ENCODE data around the gene TMEM106C.

The TMEM106C gene

DNA sequence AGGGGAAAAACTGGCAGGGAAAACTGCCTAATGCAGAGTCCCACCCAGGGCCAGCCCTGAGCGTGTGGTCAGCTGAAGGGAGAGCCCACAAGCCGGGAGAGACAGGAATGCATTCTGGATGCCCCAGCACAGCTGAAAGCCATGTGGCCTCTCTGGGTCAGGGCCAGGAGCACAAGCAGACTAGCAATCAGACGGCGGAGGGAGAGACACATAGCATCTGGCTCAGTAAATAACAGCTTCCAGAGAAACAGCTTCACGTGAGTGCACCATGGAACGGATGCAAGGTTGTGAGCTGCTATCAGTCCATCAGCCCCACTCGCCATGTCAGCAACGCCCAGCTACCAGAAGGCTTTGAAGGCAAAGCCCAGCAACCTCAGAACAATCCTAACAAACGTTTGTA is 28.2 kb upstream of the TMEM106C start:
- no peak for DNase-seq (ENCODE audit: low read depth)
- TF ChIP-seq, protein P1, sequence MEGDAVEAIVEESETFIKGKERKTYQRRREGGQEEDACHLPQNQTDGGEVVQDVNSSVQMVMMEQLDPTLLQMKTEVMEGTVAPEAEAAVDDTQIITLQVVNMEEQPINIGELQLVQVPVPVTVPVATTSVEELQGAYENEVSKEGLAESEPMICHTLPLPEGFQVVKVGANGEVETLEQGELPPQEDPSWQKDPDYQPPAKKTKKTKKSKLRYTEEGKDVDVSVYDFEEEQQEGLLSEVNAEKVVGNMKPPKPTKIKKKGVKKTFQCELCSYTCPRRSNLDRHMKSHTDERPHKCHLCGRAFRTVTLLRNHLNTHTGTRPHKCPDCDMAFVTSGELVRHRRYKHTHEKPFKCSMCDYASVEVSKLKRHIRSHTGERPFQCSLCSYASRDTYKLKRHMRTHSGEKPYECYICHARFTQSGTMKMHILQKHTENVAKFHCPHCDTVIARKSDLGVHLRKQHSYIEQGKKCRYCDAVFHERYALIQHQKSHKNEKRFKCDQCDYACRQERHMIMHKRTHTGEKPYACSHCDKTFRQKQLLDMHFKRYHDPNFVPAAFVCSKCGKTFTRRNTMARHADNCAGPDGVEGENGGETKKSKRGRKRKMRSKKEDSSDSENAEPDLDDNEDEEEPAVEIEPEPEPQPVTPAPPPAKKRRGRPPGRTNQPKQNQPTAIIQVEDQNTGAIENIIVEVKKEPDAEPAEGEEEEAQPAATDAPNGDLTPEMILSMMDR (IDR thresholded peaks at IDR 0.05; ENCODE audit: insufficient read depth, low read depth, low read length, missing control alignments): no peak

DNA sequence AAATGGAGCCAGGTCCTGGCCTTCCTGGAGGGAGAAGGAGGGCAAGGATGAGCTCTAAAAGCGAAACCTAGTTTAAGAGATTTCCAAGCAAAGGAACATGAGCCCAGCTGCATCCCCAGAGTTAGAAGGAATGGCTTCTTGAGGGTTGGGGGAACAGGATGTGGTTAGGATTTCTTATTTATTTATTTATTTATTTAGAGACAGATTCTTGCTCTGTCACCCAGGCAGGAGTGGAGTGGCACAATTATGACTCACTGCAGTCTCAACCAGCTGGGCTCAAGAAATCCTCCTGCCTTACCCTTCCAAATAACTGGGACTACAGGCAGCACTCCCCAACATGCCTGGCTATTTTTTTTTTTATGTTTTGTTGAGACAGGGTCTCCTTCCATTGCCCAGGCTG is 25.3 kb upstream of the TMEM106C start:
- DNase-seq (ENCODE audit: low read depth): peak; percentile 52
- H3K4me3 ChIP-seq (ENCODE audit: low read length): no peak overlapping the region
- TF ChIP-seq, protein P1 (IDR thresholded peaks at IDR 0.05; ENCODE audit: insufficient read depth, low read depth, low read length, missing control alignments): no peak

More for the DNA sequence above, 28.2 kb upstream of the TMEM106C start:
- no peak overlapping the region for H3K4me3 ChIP-seq (ENCODE audit: low read length)

DNA sequence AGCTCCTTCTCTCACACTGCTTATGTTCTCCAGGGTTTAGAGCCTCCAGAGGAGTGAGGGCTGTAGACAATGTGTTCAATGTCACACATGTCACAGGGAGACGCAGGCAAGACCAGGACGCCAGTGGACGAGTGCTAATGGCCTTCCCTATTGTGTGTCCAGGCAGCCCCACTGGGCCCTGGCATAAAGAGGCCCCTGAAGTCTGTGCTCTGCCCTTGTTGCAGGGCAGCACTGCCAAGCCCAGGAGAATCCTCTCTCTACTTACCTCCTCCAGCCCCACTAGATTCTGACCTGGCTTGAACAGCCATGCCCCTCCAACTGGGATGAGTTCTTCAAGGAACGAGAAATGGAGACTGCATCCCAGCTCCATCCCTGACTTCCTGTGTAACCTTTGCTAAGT is 24.8 kb upstream of the TMEM106C start:
- no peak overlapping the region for H3K4me3 ChIP-seq (ENCODE audit: low read length)
- TF ChIP-seq, protein P1 (IDR thresholded peaks at IDR 0.05; ENCODE audit: insufficient read depth, low read depth, low read length, missing control alignments): no peak
- DNase-seq (ENCODE audit: low read depth): no peak

DNA sequence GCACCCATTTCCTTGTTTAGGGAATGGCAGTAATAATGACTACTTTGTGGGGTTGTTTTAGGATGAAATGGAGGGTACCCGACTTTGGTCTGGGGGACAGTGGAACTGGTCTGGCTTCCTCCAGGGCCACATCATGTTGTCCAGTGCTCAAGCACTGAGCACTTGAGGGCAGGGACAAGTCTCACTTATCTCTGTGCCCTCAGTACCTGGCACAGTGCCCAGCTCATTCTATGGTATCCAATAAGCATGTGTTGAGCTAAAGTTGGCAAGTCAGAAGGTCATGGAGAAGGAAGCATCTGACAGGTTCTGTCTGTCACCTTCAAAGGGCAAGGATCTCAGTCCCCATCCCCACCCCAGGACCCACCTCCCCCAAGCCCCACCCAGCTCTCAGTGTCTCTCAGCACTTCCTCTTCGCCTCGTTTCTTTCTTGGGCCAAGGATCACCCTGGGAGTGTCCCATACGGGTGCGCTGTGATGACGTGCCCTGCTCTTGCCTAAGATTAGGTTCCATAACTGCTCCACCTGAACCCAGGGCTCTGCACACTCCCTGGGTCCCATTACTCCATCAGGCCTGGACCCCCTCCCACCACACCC is 24.3 kb upstream of the TMEM106C start:
- DNase-seq (ENCODE audit: low read depth): no peak
- TF ChIP-seq, protein P1 (IDR thresholded peaks at IDR 0.05; ENCODE audit: insufficient read depth, low read depth, low read length, missing control alignments): no peak
- H3K4me3 ChIP-seq (ENCODE audit: low read length): no peak overlapping the region

DNA sequence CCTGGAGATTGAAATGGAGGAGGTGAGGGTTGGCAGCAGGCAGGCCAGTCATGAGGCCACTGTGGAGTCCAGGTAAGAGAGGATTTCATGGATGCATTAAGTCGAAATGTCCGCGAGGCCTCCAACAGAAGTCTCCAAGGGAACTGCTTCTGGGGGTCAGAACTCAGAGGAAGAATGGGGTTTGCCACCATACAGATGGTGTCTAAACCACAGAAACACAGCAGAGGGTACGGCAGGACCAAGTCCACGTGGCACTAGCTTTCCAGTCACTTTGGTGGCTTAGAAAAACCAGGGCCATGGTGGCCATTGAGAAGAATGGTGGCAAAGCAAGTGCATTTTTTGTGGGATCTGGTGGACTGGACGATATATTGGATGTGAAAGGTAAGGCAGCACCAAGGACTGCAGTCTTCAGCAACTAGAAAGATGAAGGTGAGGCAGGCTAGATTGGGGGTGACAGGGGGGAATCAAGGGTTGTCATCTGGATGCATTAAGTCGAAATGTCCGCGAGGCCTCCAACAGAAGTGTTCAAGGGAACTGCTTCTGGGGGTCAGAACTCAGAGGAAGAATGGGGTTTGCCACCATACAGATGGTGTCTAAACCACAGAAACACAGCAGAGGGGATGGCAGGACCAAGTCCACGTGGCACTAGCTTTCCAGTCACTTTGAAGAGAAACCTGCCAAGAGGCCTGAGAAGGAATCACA is 22.5 kb upstream of the TMEM106C start:
- TF ChIP-seq, protein P1 (IDR thresholded peaks at IDR 0.05; ENCODE audit: insufficient read depth, low read depth, low read length, missing control alignments): no peak
- DNase-seq (ENCODE audit: low read depth): no peak
- no peak overlapping the region for H3K4me3 ChIP-seq (ENCODE audit: low read length)

DNA sequence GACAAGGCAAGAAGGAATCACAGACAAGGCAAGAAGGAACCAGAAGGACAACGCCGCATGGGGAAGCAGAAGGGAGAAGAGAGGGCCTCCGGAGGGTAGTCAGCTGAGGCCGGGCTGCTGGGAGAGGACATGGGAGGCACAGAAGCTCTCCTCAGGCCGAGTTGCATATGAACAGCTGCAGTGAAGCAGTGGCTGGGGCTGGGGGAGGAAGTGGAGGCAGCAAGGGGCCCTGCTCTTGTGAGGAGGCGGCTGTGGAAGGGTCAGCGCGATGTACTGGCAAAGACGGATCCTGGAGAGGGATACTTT is 22.0 kb upstream of the TMEM106C start:
- H3K4me3 ChIP-seq (ENCODE audit: low read length): no peak overlapping the region
- TF ChIP-seq, protein P1 (IDR thresholded peaks at IDR 0.05; ENCODE audit: insufficient read depth, low read depth, low read length, missing control alignments): no peak
- DNase-seq (ENCODE audit: low read depth): no peak
